Activated CD8-positive, alpha-beta memory T cell treated with anti-CD3 and anti-CD28 coated beads, Interleukin-2, amount 50 U/mL, for 1 hour (primary cell): Measurements from ENCODE around the gene CCDC7.
"Not testable (repeated sequence)": the region's sequence is repeated elsewhere in the genome, so short reads cannot be mapped to it uniquely, and the experiment has no call there.

Experiments used
- DNase-seq: peaks from one replicate; pipeline ENCODE4 v3.0.0-alpha.2; 2020; ENCODE audit errors: extremely low read depth

The CCDC7 gene

GRCh38 chr10:32699683-32700082 lies 253.7 kb downstream of the CCDC7 start:
- DNase-seq, result not testable (repeated sequence)

GRCh38 chr10:32713560-32713959 lies 267.6 kb downstream of the CCDC7 start:
- DNase-seq, result no peak

- DNase-seq, result no peak
Observed at GRCh38 chr10:32731527-32731926, 285.6 kb downstream of the CCDC7 start.

GRCh38 chr10:32738958-32739357 lies 293.0 kb downstream of the CCDC7 start:
- no peak for DNase-seq

- DNase-seq, result no peak
Observed at GRCh38 chr10:32744321-32744720, 298.4 kb downstream of the CCDC7 start.

- DNase-seq, result no peak
Observed at GRCh38 chr10:32746869-32747268, 300.9 kb downstream of the CCDC7 start.

- DNase-seq, result no peak
Observed at GRCh38 chr10:32751582-32751981, 305.6 kb downstream of the CCDC7 start.

- DNase-seq, result not testable (repeated sequence)
Observed at GRCh38 chr10:32754900-32755299, 309.0 kb downstream of the CCDC7 start.

GRCh38 chr10:32771217-32771616 lies 325.3 kb downstream of the CCDC7 start:
- no peak for DNase-seq

- DNase-seq, result no peak
Observed at GRCh38 chr10:32773105-32773504, 327.2 kb downstream of the CCDC7 start.

- no peak for DNase-seq
Observed at GRCh38 chr10:32786968-32787367, 341.0 kb downstream of the CCDC7 start.

GRCh38 chr10:32787690-32788284 lies 341.8 kb downstream of the CCDC7 start:
- no peak for DNase-seq

GRCh38 chr10:32788359-32788758 lies 342.4 kb downstream of the CCDC7 start:
- no peak for DNase-seq

- no peak for DNase-seq
Observed at GRCh38 chr10:32790483-32790882, 344.5 kb downstream of the CCDC7 start.

GRCh38 chr10:32793033-32793432 lies 347.1 kb downstream of the CCDC7 start:
- DNase-seq, result no peak

GRCh38 chr10:32795598-32796183 lies 349.8 kb downstream of the CCDC7 start:
- no peak for DNase-seq

GRCh38 chr10:32797393-32797792 lies 351.5 kb downstream of the CCDC7 start:
- DNase-seq, result not testable (repeated sequence)

GRCh38 chr10:32846974-32847373 lies 401.0 kb downstream of the CCDC7 start:
- no peak for DNase-seq

GRCh38 chr10:32851301-32851700 lies 405.4 kb downstream of the CCDC7 start:
- DNase-seq, result no peak

- no peak for DNase-seq
Observed at GRCh38 chr10:32854435-32854834, 408.5 kb downstream of the CCDC7 start.

GRCh38 chr10:32865170-32865569 lies 419.2 kb downstream of the CCDC7 start:
- DNase-seq, result no peak

- DNase-seq, result no peak
Observed at GRCh38 chr10:32877915-32878314, 432.0 kb downstream of the CCDC7 start.

- DNase-seq, result no peak
Observed at GRCh38 chr10:32878646-32879045, 432.7 kb downstream of the CCDC7 start.

- DNase-seq, result no peak
Observed at GRCh38 chr10:32882076-32882475, 436.1 kb downstream of the CCDC7 start.
